ENCODE data around the gene ERVK3-1.

The ERVK3-1 gene

GRCh38 chr19:58351990-58352755, 47.0 kb downstream of the ERVK3-1 start:
- Histone ChIP-seq H2AFZ (ENCODE audit: low read depth, low read length) (no peak overlapping the region), H4K20me1 (ENCODE audit: insufficient read depth, low read length) (no peaks in the 10 kb centered on the region), H3K27ac (ENCODE audit: low read length) (no peak overlapping the region), H3K4me3 (ENCODE audit: low read length) (no peak overlapping the region), H3K4me1 (ENCODE audit: low read length) (peaks cover 3% of the 10 kb centered on the region; the same call in 1 of the 2 replicates), H3K9me3 (ENCODE audit: insufficient read depth, low read length) (no peaks in the 10 kb centered on the region), H3K79me2 (ENCODE audit: low read length) (no peaks in the 10 kb centered on the region; the same call in 1 of the 2 replicates), H3K4me2 (ENCODE audit: low read length) (no peak overlapping the region), H3K9ac (ENCODE audit: low read length) (no peak overlapping the region), H3K36me3 (replicated peaks; ENCODE audit: low read depth, low read length) (no peaks in the 10 kb centered on the region), H3K27me3 (ENCODE audit: low read depth, low read length) (no peaks in the 10 kb centered on the region)
- TF ChIP-seq CTCF (IDR thresholded peaks at IDR 0.05; ENCODE audit: low read depth, low read length) (no peak), EZH2phosphoT487 (IDR thresholded peaks at IDR 0.05; ENCODE audit: low read depth) (no peak)

GRCh38 chr19:58352760-58353671, 47.8 kb downstream of the ERVK3-1 start, which contains the start of gene A1BG:
Gene A1BG (minus strand): TSS chr19:58353492. CDS start chr19:58353437, 55 bp downstream.
- Histone ChIP-seq H3K4me2 (ENCODE audit: low read length) (no peak within 1 kb of the TSS), H4K20me1 (ENCODE audit: insufficient read depth, low read length) (no peaks in the 10 kb centered on the region), H3K27ac (ENCODE audit: low read length) (no peak within 1 kb of the TSS), H3K27me3 (ENCODE audit: low read depth, low read length) (no peaks in the 10 kb centered on the region), H3K36me3 (replicated peaks; ENCODE audit: low read depth, low read length) (no peaks in the 10 kb centered on the region), H2AFZ (ENCODE audit: low read depth, low read length) (no peak within 1 kb of the TSS), H3K4me1 (ENCODE audit: low read length) (peaks cover 3% of the 10 kb centered on the region; the same call in 1 of the 2 replicates), H3K79me2 (ENCODE audit: low read length) (no peaks in the 10 kb centered on the region), H3K4me3 (ENCODE audit: low read length) (no peak within 1 kb of the TSS), H3K9ac (ENCODE audit: low read length) (no peak within 1 kb of the TSS), H3K9me3 (ENCODE audit: insufficient read depth, low read length) (no peaks in the 10 kb centered on the region)
- TF ChIP-seq EZH2phosphoT487 (IDR thresholded peaks at IDR 0.05; ENCODE audit: low read depth), result no peak
- no peak for TF ChIP-seq CTCF (IDR thresholded peaks at IDR 0.05; ENCODE audit: low read depth, low read length)

- Histone ChIP-seq H3K9ac (ENCODE audit: low read length) (no peak overlapping the region), H3K4me3 (ENCODE audit: low read length) (no peak overlapping the region), H3K27ac (ENCODE audit: low read length) (no peak overlapping the region), H3K9me3 (ENCODE audit: insufficient read depth, low read length) (no peaks in the 10 kb centered on the region), H3K36me3 (replicated peaks; ENCODE audit: low read depth, low read length) (no peaks in the 10 kb centered on the region), H3K4me1 (ENCODE audit: low read length) (no peaks in the 10 kb centered on the region), H3K27me3 (ENCODE audit: low read depth, low read length) (no peaks in the 10 kb centered on the region), H4K20me1 (ENCODE audit: insufficient read depth, low read length) (no peaks in the 10 kb centered on the region), H2AFZ (ENCODE audit: low read depth, low read length) (no peak overlapping the region), H3K4me2 (ENCODE audit: low read length) (no peak overlapping the region), H3K79me2 (ENCODE audit: low read length) (no peaks in the 10 kb centered on the region)
- no peak for TF ChIP-seq CTCF (IDR thresholded peaks at IDR 0.05; ENCODE audit: low read depth, low read length)
- no peak for TF ChIP-seq EZH2phosphoT487 (IDR thresholded peaks at IDR 0.05; ENCODE audit: low read depth)
These were observed 48.7 kb downstream of the ERVK3-1 start for GRCh38 chr19:58353717-58354477.

All from OCI-LY3 (cell line).